Right hindlimb (tissue), 1 donor: Measurements from ENCODE around the gene SIGLECL1.
"Not testable (repeated sequence)": the region's sequence is repeated elsewhere in the genome, so short reads cannot be mapped to it uniquely, and the experiment has no call there.

ENCODE experiments used
- DNase-seq: peaks from one replicate; pipeline ENCODE4 v3.0.0-alpha.2; 2018

SIGLECL1 gene

DNA sequence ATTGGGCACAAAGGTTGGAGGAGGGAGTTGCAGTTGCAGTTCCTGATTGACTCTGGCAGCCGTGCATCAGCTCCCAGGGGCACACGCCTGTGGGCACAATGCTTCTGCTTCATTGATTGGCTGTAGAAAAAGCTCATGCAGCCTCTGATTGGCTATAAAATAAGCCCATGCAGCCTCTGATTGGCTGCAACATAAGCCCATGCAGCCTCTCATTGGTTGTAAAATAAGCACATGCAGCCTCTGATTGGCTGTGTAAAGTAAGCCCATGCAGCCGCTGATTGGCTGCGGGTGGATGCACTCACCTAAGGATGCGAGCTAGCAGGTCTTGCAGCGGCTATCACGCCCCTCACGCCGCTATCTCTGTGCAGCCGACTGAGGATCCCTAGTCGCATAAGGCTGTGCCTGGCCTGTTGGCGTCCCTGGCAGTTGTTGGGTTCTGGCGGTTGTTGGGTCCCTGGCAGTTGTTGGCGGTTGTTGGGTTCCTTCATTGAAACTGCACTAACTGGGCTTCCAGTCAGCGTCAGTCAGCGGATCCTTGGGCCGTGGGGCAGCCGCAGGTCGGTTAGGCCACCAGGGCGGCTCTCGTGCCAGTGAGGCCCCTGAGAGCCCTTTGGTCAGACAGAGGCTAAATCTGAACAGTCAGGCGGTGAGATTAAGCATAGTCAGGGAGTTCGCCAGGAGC lies at the start of gene SIGLECL1:
SIGLECL1 (plus strand) TSS at position 295 of the 682 bp plus-strand sequence. CDS start 12,993 bp downstream, outside the sequence.
- DNase-seq: no peak

DNA sequence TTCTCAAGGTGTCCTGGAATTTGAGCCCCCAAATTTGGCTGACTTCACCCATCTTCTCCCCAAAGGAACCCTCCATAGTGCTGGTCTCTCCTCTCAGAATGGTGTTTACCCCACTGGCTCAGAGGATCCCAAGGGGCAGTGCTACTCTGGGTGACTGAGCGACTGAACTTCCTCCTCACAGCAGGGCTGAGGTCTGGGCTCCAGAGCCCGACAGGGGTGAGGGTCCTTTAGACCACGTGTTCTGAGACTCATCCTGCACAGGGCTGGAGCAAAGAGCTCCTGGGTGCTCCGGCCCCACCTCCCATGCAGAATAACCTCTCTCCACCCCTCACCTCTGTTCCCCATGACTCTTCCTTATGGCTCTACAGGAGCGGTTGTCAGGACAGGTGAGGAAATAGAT lies 49.2 kb upstream of the SIGLECL1 start:
- no peak for DNase-seq

DNA sequence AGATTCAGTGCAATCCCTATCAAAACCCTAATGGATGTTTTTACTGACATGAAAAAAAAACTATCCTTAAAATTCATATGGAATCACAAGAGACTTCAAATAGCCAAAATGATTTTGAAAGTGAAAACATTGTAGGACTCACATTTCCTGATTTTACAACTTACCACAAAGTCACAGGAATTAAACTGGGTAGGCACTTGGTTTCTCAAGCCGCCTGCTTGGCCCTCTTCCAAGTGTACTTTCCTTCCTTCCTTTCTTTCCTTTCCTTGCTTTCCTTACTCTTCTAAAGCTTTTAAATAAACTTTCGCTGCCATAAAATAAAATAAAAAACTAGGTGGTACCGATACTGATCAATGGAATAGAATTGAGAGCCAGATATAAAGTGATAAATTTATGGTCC lies 47.0 kb upstream of the SIGLECL1 start:
- no peak for DNase-seq

DNA sequence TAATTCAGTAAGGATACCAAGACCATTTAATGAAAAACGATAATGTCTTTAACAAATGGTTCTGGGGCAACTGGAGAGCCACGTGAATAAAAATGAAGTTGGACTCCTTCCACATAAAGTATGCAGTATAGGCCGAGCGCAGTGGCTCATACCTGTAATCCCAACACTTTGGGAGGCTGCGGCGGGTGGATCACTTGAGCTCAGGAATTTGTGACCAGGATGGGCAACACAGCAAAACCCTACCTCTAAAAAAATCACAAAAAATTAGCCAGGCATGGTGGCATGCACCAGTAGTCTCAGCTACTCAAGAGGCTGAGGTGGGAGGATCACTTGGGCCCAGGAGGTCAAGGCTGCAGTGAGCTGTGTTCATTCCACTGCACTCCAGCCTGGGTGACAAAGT lies 46.6 kb upstream of the SIGLECL1 start:
- no peak for DNase-seq

DNA sequence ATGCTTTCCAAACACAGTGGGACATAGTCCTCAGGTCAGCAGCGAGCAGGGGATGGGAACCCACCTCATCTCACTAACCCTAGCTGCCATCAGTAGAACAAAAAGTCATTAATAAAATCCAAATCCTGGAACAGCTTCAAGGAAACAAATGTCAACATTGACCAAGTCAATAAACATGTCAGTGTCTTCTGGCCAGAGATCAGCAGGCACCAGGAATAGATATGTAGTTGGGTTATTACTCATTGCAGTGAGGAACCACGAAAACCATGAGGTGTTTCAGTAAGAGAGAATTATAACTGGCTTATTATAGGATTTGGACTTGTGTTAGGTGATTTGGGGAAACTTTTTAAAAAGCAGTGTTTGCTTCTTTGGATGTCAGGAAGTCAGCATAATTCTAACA lies 43.1 kb upstream of the SIGLECL1 start:
- DNase-seq: no peak

DNA sequence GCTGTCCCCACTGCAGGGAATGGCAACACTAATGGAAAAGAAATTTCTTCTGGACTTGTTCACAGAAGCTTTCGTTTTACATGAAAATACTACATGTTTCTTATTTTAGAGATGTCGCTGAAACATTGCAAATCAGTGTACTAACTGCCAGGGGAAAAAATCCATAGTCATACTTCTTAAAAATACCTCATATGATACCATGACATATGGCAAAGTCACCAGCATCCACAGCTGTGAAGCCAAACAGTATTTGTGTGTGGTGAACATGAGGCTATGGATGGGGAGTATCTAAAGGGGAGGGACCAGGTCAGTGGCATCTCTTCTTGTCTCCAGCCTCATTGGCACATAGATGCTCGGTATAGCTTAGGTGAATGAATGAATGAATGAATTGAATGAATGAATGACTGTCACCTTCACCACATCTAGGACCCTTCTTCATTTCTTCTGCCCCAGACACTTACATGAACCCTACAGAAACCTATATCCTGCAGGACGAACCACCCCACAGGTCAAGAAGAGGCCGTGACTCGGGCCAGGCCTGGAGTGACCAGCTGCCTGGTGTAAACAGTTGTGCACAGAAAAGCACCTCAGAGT lies 40.6 kb upstream of the SIGLECL1 start:
- no peak for DNase-seq

DNA sequence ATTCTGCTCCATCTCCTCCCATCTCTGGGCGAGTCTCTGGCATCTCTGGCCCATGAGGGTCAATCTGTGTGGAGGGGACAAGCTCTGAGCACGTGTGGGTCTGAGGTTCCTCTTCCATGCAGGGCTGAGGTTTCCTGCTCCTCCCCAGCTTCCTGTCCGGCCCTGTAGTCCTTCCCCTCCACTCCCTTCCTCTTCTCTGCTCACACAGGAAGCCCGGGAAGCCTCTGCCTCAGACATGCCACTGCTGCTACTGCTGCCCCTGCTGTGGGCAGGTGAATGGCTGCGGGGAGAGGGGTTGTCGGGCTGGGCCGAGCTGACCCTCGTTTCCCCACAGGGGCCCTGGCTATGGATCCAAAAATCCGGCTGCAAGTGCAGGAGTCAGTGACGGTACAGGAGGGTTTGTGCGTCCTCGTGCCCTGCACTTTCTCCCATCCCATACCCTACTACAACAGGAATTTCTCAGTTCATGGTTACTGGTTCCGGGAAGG lies 40.0 kb upstream of the SIGLECL1 start:
- DNase-seq: not testable (repeated sequence)

DNA sequence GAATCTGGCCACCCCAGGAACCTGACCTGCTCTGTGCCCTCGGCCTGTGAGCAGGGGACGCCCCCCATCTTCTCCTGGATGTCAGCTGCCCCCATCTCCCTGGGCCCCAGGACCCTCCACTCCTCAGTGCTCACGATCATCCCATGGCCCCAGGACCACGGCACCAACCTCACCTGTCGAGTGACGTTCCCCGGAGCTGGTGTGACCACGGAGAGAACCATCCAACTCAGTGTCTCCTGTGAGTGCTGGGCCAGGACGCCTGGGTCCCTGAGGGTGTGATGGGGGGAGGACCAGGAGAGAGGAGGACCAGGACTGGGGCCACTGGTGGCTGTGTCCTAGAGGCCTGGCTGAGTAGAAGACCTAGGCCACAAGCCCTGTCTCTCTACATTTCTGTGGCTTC lies 39.0 kb upstream of the SIGLECL1 start:
- DNase-seq: no peak

DNA sequence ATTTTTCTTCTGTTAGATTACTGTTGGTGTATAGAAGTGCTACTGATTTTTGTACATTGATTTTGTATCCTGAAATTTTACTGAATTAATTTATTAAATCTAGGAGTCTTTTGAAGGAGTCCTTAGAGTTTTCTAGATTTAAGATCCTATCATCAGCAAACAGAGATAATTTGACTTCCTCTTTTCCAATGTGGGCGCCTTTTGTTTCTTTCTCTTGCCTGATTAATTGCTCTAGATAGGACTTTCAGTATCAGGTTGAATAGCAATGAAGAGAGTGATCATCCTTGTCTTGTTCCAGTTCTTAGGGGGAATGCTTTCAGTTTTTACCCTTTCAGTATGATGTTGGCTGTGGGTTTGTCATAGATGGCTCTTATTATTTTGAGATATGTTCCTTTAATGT lies 31.6 kb upstream of the SIGLECL1 start:
- DNase-seq: no peak

DNA sequence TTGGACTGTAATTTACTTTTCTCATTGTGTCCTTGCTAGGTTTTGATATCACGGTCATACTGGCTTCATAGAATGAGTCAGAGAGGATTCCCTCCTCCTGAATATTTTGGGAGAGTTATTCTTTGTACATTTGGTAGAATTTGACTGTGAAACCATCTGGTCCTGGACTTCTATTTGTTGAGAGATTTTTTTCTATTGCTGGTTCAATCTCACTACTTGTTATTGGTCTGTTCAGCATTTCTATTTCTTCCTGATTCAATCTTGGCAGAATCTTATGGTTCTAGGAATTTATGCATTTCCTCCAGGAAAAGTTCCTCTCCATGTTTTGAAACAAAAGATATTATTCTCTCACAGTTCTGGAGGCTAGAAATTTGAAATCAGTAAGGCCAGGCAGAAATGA lies 30.9 kb upstream of the SIGLECL1 start:
- DNase-seq: no peak

DNA sequence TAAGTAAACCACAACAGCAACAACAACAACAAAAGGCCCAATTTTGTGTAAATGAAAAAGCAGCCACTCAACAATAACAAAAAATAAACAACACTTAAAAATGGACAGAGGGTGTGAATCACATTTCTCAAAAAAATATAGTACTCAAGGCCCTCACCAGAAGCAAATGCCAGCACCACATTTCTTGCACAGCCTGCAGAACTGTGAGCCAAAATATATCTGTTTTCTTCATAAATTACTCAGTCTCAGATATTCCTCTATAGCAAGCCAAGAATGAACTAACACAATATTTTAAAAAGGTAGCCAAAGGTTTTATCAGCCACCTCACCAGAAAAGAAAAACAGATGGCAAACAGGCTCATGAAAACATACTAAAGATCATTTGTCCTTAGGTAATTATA lies 29.9 kb upstream of the SIGLECL1 start:
- DNase-seq: no peak

DNA sequence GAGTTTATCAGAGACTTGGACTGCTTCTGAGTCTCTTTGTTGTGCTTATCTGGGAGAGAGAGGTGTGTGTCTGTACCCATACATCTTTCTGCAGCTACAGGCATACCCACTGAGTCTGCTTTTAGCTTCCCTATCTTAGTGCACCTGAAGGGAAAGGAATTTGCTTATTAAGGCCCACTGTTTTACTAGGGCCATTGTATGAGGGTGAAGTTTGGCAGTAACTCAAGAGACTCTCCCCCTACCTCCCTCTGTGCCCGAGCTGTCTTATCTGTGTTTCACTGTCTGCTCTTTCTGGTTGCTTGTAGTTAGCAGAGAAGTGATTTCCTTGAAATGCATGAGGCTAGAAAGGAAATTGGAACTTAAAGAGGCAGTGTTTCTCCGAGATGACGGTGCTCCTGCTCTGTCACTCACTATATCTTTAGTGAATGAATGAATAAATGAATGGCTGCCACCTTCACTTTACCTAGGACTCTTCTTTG lies 26.7 kb upstream of the SIGLECL1 start:
- no peak for DNase-seq

DNA sequence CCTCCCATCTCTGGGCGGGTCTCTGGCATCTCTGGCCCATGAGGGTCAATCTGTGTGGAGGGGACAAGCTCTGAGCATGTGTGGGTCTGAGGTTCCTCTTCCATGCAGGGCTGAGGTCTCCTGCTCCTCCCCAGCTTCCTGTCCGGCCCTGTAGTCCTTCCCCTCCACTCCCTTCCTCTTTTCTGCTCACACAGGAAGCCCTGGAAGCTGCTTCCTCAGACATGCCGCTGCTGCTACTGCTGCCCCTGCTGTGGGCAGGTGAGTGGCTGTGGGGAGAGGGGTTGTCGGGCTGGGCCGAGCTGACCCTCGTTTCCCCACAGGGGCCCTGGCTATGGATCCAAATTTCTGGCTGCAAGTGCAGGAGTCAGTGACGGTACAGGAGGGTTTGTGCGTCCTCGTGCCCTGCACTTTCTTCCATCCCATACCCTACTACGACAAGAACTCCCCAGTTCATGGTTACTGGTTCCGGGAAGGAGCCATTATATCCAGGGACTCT lies 25.9 kb upstream of the SIGLECL1 start, which contains the start of gene CD33:
CD33 (plus strand) TSS at position 183 of the 496 bp plus-strand sequence; CDS start at position 222, 39 bp downstream.
- not testable (repeated sequence) for DNase-seq

DNA sequence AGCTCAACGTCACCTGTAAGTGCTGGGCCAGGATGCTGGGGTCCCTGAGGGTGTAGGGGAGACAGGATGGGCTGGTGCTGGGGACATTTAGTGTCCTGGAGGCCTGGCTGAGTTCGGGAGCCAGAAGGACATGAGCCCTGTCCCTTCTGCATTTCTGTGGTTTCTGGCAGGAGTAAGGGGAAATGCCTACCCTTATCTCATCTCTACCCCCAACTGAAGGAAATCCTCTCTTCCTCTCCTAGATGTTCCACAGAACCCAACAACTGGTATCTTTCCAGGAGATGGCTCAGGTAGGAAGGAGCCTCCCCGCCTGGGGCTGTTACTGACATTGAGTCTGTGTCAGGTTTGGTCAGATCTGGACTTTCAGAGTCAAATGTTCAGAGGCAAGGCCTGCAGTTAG lies 24.8 kb upstream of the SIGLECL1 start:
- no peak for DNase-seq

DNA sequence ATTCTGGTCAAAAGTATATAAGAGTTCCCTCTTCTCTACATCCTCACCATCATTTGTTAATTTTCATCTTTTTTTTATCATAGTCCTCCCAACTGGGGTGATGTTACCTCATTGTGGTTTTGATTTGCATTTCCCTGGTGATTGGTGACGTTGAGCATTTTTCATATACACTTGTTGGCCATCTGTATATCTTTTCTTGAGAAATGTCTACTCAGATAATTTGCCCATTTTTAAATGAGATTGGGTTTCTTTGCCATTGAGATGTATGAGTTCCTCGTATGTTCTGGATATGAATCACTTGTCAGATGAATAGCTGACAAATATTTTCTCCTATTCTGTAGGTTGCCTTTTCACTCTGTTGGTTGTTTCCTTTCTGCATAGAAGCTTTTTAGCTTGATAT lies 23.6 kb upstream of the SIGLECL1 start:
- no peak for DNase-seq

DNA sequence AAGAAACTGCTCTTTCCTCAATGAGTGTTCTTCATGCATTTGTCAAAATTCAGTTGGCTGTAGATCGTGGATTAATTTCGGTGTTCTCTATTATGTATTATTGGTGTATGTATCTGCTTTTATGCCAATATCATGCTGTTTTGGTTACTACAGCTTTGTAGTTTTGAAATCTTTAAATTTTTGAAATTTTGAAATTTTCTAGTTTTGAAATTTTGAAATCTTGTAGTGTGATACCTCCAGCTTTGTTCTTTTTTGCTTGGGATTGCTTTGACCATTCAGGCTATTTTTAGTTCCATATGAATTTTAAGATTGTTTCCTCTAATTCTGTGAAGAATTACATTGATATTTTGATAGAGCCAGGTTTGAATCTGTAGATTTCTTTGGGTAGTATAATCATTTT lies 22.9 kb upstream of the SIGLECL1 start:
- no peak for DNase-seq

DNA sequence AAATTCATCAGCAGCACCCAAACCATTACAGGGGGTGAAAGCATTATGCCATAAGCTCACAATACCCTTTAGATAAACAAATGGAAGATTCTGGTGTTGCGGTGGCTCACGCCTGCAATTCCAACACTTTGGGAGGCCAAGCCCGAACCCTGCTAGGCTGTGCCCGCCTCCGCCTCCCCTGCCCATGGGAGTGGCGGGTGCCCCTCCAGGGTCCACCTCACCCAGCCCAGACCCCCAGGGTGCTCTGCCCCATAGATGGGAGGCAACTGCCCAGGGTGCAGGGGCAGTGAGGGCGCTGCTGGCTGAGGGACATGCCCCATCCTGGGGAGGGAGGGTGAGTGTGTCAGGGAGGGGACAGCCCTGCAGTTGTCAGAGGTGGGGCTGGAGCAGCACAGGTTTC lies 10.0 kb upstream of the SIGLECL1 start:
- no peak for DNase-seq

DNA sequence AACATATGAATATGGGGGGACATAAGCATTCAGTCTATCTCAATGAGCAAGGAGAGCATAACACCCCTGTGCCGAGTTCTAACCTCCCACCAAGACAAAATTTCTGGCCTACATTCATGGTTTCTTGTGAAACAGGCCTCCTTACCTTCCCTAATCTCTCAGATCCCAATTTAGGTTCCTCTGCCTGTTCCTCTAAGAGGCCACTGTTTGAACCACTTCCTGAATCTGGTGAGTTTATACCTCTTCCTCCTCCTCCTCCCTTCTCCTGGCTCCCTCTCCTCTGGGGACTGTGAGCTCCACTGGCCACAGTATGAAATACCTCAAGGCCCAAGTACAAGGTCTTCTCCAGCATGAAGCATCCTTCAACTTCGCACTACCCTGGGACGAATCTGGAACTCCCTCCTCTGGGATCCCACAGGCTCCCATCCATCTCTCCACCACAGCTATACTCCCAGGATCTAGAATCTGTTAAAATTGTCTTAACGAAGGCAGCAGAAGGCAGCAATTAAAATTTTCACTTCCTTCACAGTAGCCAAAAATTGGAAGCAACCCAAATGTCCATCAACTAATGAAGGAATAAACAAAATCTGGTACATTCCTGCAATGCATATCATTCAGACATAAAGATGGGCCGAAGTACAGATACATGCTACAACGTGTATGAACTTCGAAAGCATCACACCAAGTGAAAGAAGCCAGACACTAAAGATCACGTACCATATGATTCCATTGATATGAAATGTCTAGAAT lies 7.8 kb upstream of the SIGLECL1 start:
- no peak for DNase-seq

DNA sequence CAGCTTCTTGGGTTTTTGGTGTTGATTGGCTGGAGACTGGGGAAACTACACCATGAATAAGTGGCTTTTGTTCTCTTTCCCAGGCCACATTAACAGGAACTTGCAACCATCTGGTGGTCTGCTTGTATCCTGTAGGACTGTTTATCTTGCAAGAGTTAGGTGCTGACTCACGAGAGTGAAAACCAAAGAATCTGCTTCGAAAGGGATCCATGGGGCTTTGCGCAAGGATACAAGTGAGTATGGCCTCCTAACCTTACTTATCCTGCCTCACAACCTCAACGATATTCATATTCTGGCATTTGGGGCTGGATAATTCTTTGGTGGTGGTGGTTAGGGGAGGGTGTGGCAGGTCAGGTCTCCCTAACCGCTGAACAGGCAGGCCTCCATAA lies 4.7 kb upstream of the SIGLECL1 start:
- no peak for DNase-seq

DNA sequence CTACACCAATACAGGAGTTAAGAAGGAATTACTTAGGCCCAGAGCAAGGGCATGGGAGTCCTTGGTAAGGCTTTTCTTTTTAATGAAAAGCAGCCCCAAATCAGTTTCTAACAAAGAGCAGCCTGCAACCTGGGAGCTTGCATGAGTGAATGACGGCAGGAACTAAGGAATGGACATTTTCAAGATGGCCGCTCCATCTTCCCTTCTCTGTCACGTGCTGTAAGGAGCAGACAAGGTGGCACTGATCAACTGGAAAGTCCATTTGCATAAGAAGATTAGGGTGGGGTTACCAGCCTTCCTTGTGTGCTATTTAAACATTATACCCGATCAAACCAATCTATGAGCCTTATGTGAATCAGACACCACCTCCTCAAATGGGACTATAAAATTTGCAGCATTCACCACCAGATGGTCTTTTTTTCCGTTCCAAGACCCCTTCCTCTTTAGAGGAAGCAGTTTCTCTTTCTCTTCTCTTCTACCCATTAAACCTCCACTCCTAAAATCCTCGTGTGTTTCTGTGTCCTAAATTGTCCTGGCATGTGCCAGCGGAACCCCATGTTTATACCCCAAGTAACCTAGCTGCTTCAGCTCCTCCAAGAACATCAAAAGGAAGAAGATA lies 2.8 kb upstream of the SIGLECL1 start:
- DNase-seq: no peak

DNA sequence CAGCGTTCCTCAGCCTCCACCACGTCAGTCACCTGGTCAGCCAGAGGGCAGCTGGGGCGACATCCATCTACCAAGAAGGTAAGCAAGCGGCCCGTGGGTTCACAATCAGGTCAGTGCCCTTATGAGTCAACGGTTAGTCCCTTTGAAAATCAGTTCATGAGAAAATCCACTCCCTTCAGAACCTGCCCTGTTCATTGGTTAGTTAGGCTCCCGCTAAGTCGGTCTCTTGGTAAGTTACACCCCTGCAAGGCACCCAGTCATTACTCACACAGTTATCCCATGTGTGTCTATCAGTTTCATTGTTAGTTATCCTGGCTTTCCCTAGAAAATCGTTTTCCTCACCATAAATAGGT lies 564 bp downstream of the SIGLECL1 start:
- DNase-seq: no peak

DNA sequence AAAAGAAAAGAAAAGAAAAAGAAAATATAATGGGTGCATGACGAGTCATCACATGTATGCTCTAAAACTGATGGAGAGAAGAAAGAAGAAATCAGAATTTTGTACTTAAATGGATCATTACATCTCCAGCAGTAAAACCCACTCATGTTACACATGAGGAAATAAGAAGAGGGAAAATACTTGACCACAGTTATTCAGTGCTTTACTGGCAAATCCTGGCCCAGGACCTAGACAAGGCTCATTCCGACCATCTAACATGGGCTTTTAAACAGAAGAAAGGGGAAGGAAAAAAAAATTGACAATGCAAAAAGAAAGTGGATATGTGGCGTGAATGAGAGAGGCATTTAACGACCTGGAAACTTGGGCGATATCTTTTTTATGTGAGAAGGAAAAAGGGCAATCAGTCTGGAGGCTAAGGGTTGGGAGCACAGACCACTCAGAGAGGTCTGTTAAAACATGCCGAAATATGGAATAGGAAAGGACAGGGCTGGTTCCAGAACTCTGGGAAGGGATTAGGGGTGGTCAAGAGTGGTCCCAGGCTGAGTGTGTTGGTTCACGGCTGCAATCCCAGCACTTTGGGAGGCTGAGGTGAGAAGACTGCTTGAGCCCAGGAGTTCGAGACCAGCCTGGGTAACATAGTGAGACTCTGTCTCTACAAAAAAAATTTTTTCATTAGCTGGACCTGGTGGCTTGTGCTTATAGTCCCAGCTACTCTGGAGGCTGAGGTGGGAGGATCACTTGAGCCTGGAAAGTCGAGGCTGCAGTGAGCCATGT lies 1.6 kb downstream of the SIGLECL1 start:
- DNase-seq: no peak
